Measurements from ENCODE around the gene RTTN. TPM values are rescaled to one million over a fixed set of nuclear protein-coding genes. Genes with fewer than 3 reads are reported as not detected.
"Not testable (repeated sequence)": the region's sequence is repeated elsewhere in the genome, so short reads cannot be mapped to it uniquely, and the experiment has no call there.

Gene RTTN
- total RNA-seq, 1 experiment from 2014 or later = 16.9 TPM

DNA sequence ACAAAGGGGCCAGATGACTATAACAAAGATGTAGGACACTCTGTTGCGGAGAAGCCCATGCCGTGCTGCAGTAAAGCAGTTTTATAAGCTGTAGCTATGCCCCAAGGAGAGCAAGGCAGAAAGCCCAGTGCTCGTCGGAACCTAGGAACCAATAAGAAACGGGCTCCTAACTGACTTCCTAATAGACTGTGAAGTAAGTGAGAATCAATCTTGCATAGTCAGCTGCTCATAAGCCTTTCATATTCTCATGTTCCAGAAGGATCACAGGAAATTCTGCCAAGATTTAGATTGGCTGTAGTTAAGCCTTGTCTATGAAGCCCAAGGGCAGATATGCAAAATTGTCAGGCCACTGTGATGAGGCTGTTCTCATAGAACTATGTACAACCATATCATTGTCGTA lies 98.4 kb downstream of the RTTN start:
- Histone ChIP-seq H3K4me3 (ENCODE audit: low read depth in 2 of 2, low read length in 2 of 2) (no peak overlapping the region), H3K4me1 (ENCODE audit: control insufficient read depth, insufficient read depth, low read length) (no peaks in the 10 kb centered on the region), H3K27ac (ENCODE audit: low read length) (no peak overlapping the region), H3K9me3 (ENCODE audit: control insufficient read depth, insufficient read depth, low read depth, low read length) (no peaks in the 10 kb centered on the region), H3K36me3 (ENCODE audit: control insufficient read depth, insufficient read depth, low read length) (peaks cover 5% of the 10 kb centered on the region; the same call in 1 of the 2 replicates), H3K27me3 (ENCODE audit: control insufficient read depth, insufficient read depth, low read length) (no peaks in the 10 kb centered on the region)
- DNase-seq (ENCODE audit: low read depth, low spot score) = no peak
- TF ChIP-seq TCF7L2 (IDR thresholded peaks at IDR 0.05; ENCODE audit: low read depth, low read length) (no peak), REST (IDR thresholded peaks at IDR 0.05; ENCODE audit: insufficient read depth in 1 of 2, low read depth in 2 of 2, low read length in 1 of 2) (no peak)
- TF ChIP-seq, protein P1, sequence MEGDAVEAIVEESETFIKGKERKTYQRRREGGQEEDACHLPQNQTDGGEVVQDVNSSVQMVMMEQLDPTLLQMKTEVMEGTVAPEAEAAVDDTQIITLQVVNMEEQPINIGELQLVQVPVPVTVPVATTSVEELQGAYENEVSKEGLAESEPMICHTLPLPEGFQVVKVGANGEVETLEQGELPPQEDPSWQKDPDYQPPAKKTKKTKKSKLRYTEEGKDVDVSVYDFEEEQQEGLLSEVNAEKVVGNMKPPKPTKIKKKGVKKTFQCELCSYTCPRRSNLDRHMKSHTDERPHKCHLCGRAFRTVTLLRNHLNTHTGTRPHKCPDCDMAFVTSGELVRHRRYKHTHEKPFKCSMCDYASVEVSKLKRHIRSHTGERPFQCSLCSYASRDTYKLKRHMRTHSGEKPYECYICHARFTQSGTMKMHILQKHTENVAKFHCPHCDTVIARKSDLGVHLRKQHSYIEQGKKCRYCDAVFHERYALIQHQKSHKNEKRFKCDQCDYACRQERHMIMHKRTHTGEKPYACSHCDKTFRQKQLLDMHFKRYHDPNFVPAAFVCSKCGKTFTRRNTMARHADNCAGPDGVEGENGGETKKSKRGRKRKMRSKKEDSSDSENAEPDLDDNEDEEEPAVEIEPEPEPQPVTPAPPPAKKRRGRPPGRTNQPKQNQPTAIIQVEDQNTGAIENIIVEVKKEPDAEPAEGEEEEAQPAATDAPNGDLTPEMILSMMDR (IDR thresholded peaks at IDR 0.05) = no peak
- POLR2A ChIA-PET = no interaction called here
- ATAC-seq = no peak
- intact Hi-C loops (cut with micrococcal nuclease; ENCODE audit: unreplicated experiment) (no loop called here), in situ Hi-C loops (cut with HindIII; ENCODE audit: low pct_unique_long_range_greater_than_20kb, low sequenced_read_pairs) (no loop called here)
- no TSS peak for BruUV-seq (replicated peaks)
- CTCF ChIA-PET = no interaction called here

GRCh38 chr18:70102854-70103253 lies 102.6 kb downstream of the RTTN start:
- POLR2A ChIA-PET; in situ Hi-C loops (cut with HindIII; ENCODE audit: low pct_unique_long_range_greater_than_20kb, low sequenced_read_pairs); intact Hi-C loops (cut with micrococcal nuclease; ENCODE audit: unreplicated experiment); H3K36me3 ChIP-seq (ENCODE audit: control insufficient read depth, insufficient read depth, low read length); ATAC-seq; CTCF ChIA-PET; BruUV-seq (replicated peaks); H3K9me3 ChIP-seq (ENCODE audit: control insufficient read depth, insufficient read depth, low read depth, low read length); H3K27ac ChIP-seq (ENCODE audit: low read length); H3K27me3 ChIP-seq (ENCODE audit: control insufficient read depth, insufficient read depth, low read length); H3K4me3 ChIP-seq (ENCODE audit: low read depth in 2 of 2, low read length in 2 of 2); DNase-seq (ENCODE audit: low read depth, low spot score); H3K4me1 ChIP-seq (ENCODE audit: control insufficient read depth, insufficient read depth, low read length): not testable (repeated sequence)

DNA sequence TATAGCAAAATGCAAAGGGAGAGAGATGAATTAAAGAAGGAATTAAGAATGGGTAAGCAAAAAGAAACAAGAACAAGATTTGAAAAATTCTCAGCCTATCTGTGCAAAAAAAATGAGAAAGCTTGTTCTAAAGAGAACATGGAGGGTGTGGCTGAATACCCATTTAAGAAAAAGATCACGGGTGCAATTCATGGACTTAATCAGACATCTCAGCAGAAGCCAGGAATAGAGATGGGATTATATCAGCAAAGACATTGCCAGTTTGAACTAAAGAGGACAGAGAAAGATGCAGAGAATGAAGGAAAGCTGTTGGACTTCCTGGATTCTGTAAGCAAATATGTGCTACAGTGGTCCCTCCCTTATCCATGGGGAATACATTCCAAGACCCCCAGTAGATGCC lies 115.6 kb downstream of the RTTN start:
- H3K27me3 ChIP-seq (ENCODE audit: control insufficient read depth, insufficient read depth, low read length) = no peaks in the 10 kb centered on the region
- no peak overlapping the region for H3K4me3 ChIP-seq (ENCODE audit: low read depth in 2 of 2, low read length in 2 of 2)
- no TSS peak for BruUV-seq (replicated peaks)
- in situ Hi-C loops (cut with HindIII; ENCODE audit: low pct_unique_long_range_greater_than_20kb, low sequenced_read_pairs) (no loop called here), intact Hi-C loops (cut with micrococcal nuclease; ENCODE audit: unreplicated experiment) (loop anchor here (5.0 to 10.0 kb wide), 2 partner anchors 365 to 1243 kb away; no protein-coding TSS in a partner anchor)
- no peaks in the 10 kb centered on the region; the same call in 1 of the 2 replicates for H3K36me3 ChIP-seq (ENCODE audit: control insufficient read depth, insufficient read depth, low read length)
- no peak for TF ChIP-seq TCF7L2 (IDR thresholded peaks at IDR 0.05; ENCODE audit: low read depth, low read length)
- no peak for TF ChIP-seq REST (IDR thresholded peaks at IDR 0.05; ENCODE audit: insufficient read depth in 1 of 2, low read depth in 2 of 2, low read length in 1 of 2)
- no peak for TF ChIP-seq SIN3A (IDR thresholded peaks at IDR 0.05; ENCODE audit: borderline replicate concordance, insufficient read depth, low read depth, low read length)
- TF ChIP-seq POLR2AphosphoS5 (IDR thresholded peaks at IDR 0.05; ENCODE audit: low read depth, low read length) = no peak
- TF ChIP-seq, protein P1 (IDR thresholded peaks at IDR 0.05) = no peak
- POLR2A ChIA-PET = no interaction called here
- DNase-seq (ENCODE audit: low read depth, low spot score) (no peak), ATAC-seq (no peak)
- CTCF ChIA-PET = no interaction called here
- H3K4me1 ChIP-seq (ENCODE audit: control insufficient read depth, insufficient read depth, low read length) = no peaks in the 10 kb centered on the region; the same call in 1 of the 2 replicates
- no peak overlapping the region for H3K27ac ChIP-seq (ENCODE audit: low read length)
- H3K9me3 ChIP-seq (ENCODE audit: control insufficient read depth, insufficient read depth, low read depth, low read length) = no peaks in the 10 kb centered on the region
